H1 (cell line): ENCODE measurements around the gene CCDC106. TPM values are rescaled to one million over a fixed set of nuclear protein-coding genes. Genes with fewer than 3 reads are reported as not detected.

ENCODE experiments used
- CTCF ChIA-PET: fragments of 300-600 bp; sonication (Branson Sonifier 250); formaldehyde crosslinking; loops from one replicate; lab custom pipeline; 2021; ENCODE audit not compliant: partially characterized antibody; lab: Charles Lee
- POLR2A ChIA-PET: fragments of 300-600 bp; sonication (Branson Sonifier 250); formaldehyde crosslinking; loops from one replicate; lab custom pipeline; 2021; ENCODE audit warnings: inconsistent platforms; ENCODE audit not compliant: partially characterized antibody; lab: Charles Lee
- DNase-seq, 2 experiments: peaks; one replicate each; pipeline versions ENCODE4 v3.0.0 to v3.0.0-alpha.2; 2010 to 2022; ENCODE audit warnings: low spot score in 2 of 2, low read depth in 1 of 2, mixed read lengths in 1 of 2
- FAIRE-seq: peaks from 2 replicates; lab custom pipeline; 2011; peaks lifted over from hg19 to GRCh38; lab: Jason Lieb, UNC
- H2AFZ ChIP-seq: 2 replicates; pipeline ENCODE4 v1.8.1; 2012; ENCODE audit warnings: low read length, inconsistent platforms
- H2AK5ac ChIP-seq: 2 replicates; pipeline ENCODE4 v1.6.1; 2013; ENCODE audit warnings: low read depth, low read length
- H2BK120ac ChIP-seq: replicated peaks from 2 replicates; pipeline ENCODE3; 2013; ENCODE audit warnings: low read depth, low read length, inconsistent platforms
- H2BK12ac ChIP-seq: 2 replicates; pipeline ENCODE4 v1.6.1; 2013; ENCODE audit warnings: low read depth, low read length
- H2BK15ac ChIP-seq: 2 replicates; pipeline ENCODE4 v1.6.1; 2013; ENCODE audit warnings: low read length
- H2BK20ac ChIP-seq: 2 replicates; pipeline ENCODE4 v1.6.1; 2013; ENCODE audit warnings: low read length
- H2BK5ac ChIP-seq: 2 replicates; pipeline ENCODE4 v1.6.1; 2013; ENCODE audit warnings: low read depth, low read length
- H3K14ac ChIP-seq: 2 replicates; pipeline ENCODE4 v1.6.1; 2013; ENCODE audit warnings: inconsistent platforms; ENCODE audit not compliant: insufficient read length
- H3K18ac ChIP-seq: 2 replicates; pipeline ENCODE4 v1.6.1; 2013; ENCODE audit warnings: low read length; ENCODE audit errors: extremely low read depth
- H3K23ac ChIP-seq: 2 replicates; pipeline ENCODE4 v1.6.1; 2013; ENCODE audit warnings: inconsistent platforms; ENCODE audit not compliant: insufficient read length
- H3K23me2 ChIP-seq: 2 replicates; pipeline ENCODE4 v1.6.1; 2013; ENCODE audit warnings: low read depth, low read length
- H3K27ac ChIP-seq: 2 replicates; pipeline ENCODE4 v1.6.1; 2011; ENCODE audit warnings: low read depth, low read length, inconsistent platforms
- H3K27me3 ChIP-seq, 4 experiments: replicated peaks in 1 of 4; 1 replicate in 1 of 4; 2 replicates in 3 of 4; pipeline versions ENCODE4 v1.6.1 to v1.8.1; 2011 to 2013; ENCODE audit warnings: low read length in 3 of 4, mild to moderate bottlenecking in 3 of 4, inconsistent platforms in 2 of 4, mixed read lengths in 2 of 4, moderate library complexity in 1 of 4; ENCODE audit not compliant: control insufficient read depth in 3 of 4, insufficient read depth in 3 of 4; ENCODE audit errors: extremely low read depth in 1 of 4
- H3K36me3 ChIP-seq, 4 experiments: 2 replicates each; pipeline versions ENCODE4 v1.6.1 to v1.8.1; 2011 to 2013; ENCODE audit warnings: mild to moderate bottlenecking in 4 of 4, low read length in 3 of 4, moderate library complexity in 2 of 4, control low read depth in 1 of 4, inconsistent platforms in 1 of 4; ENCODE audit not compliant: insufficient read depth in 4 of 4, control insufficient read depth in 2 of 4
- H3K4ac ChIP-seq: replicated peaks from 2 replicates; pipeline ENCODE3; 2013; ENCODE audit warnings: low read length, low read depth, mixed read lengths, inconsistent platforms; ENCODE audit not compliant: insufficient read length
- H3K4me1 ChIP-seq, 4 experiments: replicated peaks in 1 of 4; 1 replicate in 1 of 4; 2 replicates in 3 of 4; pipeline versions ENCODE4 v1.6.1 to v1.8.1; 2011 to 2013; ENCODE audit warnings: low read length in 3 of 4, inconsistent platforms in 2 of 4, mixed read lengths in 1 of 4; ENCODE audit not compliant: insufficient read depth in 4 of 4, control insufficient read depth in 3 of 4
- H3K4me2 ChIP-seq, 2 experiments: 2 replicates each; pipeline versions ENCODE4 v1.6.1 to v1.8.1; 2011 to 2013; ENCODE audit warnings: low read depth in 2 of 2, low read length in 2 of 2, control low read depth in 1 of 2, inconsistent platforms in 1 of 2, mild to moderate bottlenecking in 1 of 2; ENCODE audit not compliant: insufficient read depth in 1 of 2
- H3K4me3 ChIP-seq, 4 experiments: fragments of 200-600, 300-600 bp in 1 of 4; sonication (generic), shearing (Covaris generic), sonication (Bioruptor Twin) in 1 of 4; 2 replicates each; pipeline versions ENCODE4 v1.5.1 to v1.8.1; 2011 to 2016; ENCODE audit warnings: low read length in 4 of 4, low read depth in 3 of 4, control low read depth in 2 of 4, inconsistent platforms in 2 of 4, mild to moderate bottlenecking in 2 of 4, mixed read lengths in 1 of 4, moderate library complexity in 1 of 4; ENCODE audit not compliant: insufficient read depth in 2 of 4; ENCODE audit errors: extremely low read depth in 1 of 4
- H3K56ac ChIP-seq: replicated peaks from 2 replicates; pipeline ENCODE3; 2013; ENCODE audit warnings: low read depth, mild to moderate bottlenecking, mixed read lengths, low read length, inconsistent platforms; ENCODE audit not compliant: insufficient read length
- H3K79me1 ChIP-seq: 2 replicates; pipeline ENCODE4 v1.6.1; 2013; ENCODE audit warnings: low read depth, low read length, control low read depth
- H3K79me2 ChIP-seq, 2 experiments: 2 replicates each; pipeline versions ENCODE4 v1.6.1 to v1.8.1; 2012 to 2013; ENCODE audit warnings: low read length in 2 of 2, mild to moderate bottlenecking in 2 of 2, inconsistent platforms in 1 of 2; ENCODE audit not compliant: insufficient read depth in 2 of 2, control insufficient read depth in 1 of 2
- H3K9ac ChIP-seq, 4 experiments: replicated peaks in 1 of 4; 1 replicate in 1 of 4; 2 replicates in 3 of 4; pipeline versions ENCODE4 v1.6.1 to v1.8.1; 2011 to 2013; ENCODE audit warnings: low read depth in 3 of 4, low read length in 3 of 4, control low read depth in 2 of 4, mild to moderate bottlenecking in 2 of 4, moderate library complexity in 2 of 4, inconsistent platforms in 1 of 4; ENCODE audit errors: extremely low read depth in 1 of 4
- H3K9me3 ChIP-seq, 2 experiments: 2 replicates each; pipeline versions ENCODE4 v1.6.1 to v1.8.1; 2012 to 2013; ENCODE audit warnings: mild to moderate bottlenecking in 2 of 2, moderate library complexity in 2 of 2, control low read depth in 1 of 2, inconsistent platforms in 1 of 2, low read depth in 1 of 2, low read length in 1 of 2, mixed read lengths in 1 of 2; ENCODE audit not compliant: insufficient read depth in 2 of 2
- H4K20me1 ChIP-seq, 2 experiments: replicated peaks in 1 of 2; 2 replicates each; pipeline versions ENCODE3 to v1.8.1; 2011 to 2013; ENCODE audit warnings: inconsistent platforms in 2 of 2, low read length in 2 of 2, mild to moderate bottlenecking in 1 of 2; ENCODE audit not compliant: insufficient read depth in 2 of 2, control insufficient read depth in 1 of 2
- H4K5ac ChIP-seq: 2 replicates; pipeline ENCODE4 v1.6.1; 2013; ENCODE audit warnings: low read length, low read depth, mixed read lengths, inconsistent platforms; ENCODE audit not compliant: insufficient read length
- H4K8ac ChIP-seq: 2 replicates; pipeline ENCODE4 v1.8.0; 2013; ENCODE audit warnings: mild to moderate bottlenecking, moderate library complexity, low read length, inconsistent platforms; ENCODE audit not compliant: insufficient read depth; ENCODE audit errors: extremely low read depth
- H4K91ac ChIP-seq: replicated peaks from 2 replicates; pipeline ENCODE3; 2013; ENCODE audit warnings: low read length, mixed read lengths, inconsistent platforms; ENCODE audit not compliant: insufficient read length
- BRCA1 ChIP-seq: IDR thresholded peaks from 2 replicates; pipeline ENCODE4 v1.6.1; 2012; ENCODE audit warnings: low read depth, low read length, improper control_type of control experiment
- CBX5 ChIP-seq: fragments of 300-800, 300-1000 bp; sonication (generic); IDR thresholded peaks from 2 replicates; pipeline ENCODE4 v1.7.1; 2016; ENCODE audit warnings: antibody characterized with exemption, low read length, low read depth
- CHD2 ChIP-seq: IDR thresholded peaks from 2 replicates; pipeline ENCODE4 v1.6.1; 2012; ENCODE audit warnings: low read length, improper control_type of control experiment
- EZH2 ChIP-seq: fragments of 200-600 bp; sonication (generic); IDR thresholded peaks from 2 replicates; pipeline ENCODE4 v1.7.1; 2012; ENCODE audit warnings: low read depth, mild to moderate bottlenecking, moderate library complexity, low read length, inconsistent platforms; ENCODE audit not compliant: severe bottlenecking
- KDM1A ChIP-seq: fragments of 200-600, 300-600 bp; sonication (generic); IDR thresholded peaks from 2 replicates; pipeline ENCODE4 v1.7.1; 2016; ENCODE audit warnings: mild to moderate bottlenecking, low read length, borderline replicate concordance
- KDM4A ChIP-seq: IDR thresholded peaks from one replicate; pipeline ENCODE4 v1.7.1; 2012; ENCODE audit warnings: low read depth, mild to moderate bottlenecking, moderate library complexity, low read length, inconsistent platforms; ENCODE audit not compliant: severe bottlenecking
- SUZ12 ChIP-seq: fragments of 200-600 bp; sonication (generic); IDR thresholded peaks from 2 replicates; pipeline ENCODE4 v1.6.1; 2012; ENCODE audit warnings: mild to moderate bottlenecking, inconsistent platforms, low read length, moderate library complexity, mixed read lengths
- WGBS, 2 experiments: shearing (Covaris generic) in 1 of 2; methylation state at CpG; one replicate each; pipeline versions ENCODE4 v1.1.6 to v1.1.7; 2013 to 2015; ENCODE audit warnings: low lambda C conversion rate in 2 of 2, mixed read lengths in 2 of 2, inconsistent platforms in 1 of 2, low coverage in 1 of 2, missing lambda C conversion rate in 1 of 2; ENCODE audit not compliant: insufficient replicate concordance in 2 of 2, insufficient coverage in 1 of 2, insufficient read length in 1 of 2; ENCODE audit errors: extremely low coverage in 1 of 2, missing lambda C conversion rate in 1 of 2; 5-methylcytosine and 5-hydroxymethylcytosine counted together
- polyA plus RNA-seq, 7 experiments: library from polyadenylated mRNA; depleted of rRNA in 3 of 7; stranded (reverse) in 5 of 7; unstranded in 2 of 7; fragments of >200 nt in 5 of 7; fragments of 200-250 nt in 2 of 7; gene quantifications; 1 replicate in 5 of 7; 2 replicates in 1 of 7; 4 replicates in 1 of 7; pipeline versions ENCODE4 v1.2.1 to v1.2.3, GENCODE V29; 2011 to 2013; ENCODE audit warnings: missing spikeins in 2 of 7, mixed read lengths in 2 of 7
- total RNA-seq: library from RNA; stranded (reverse); fragmentation: NEBNext Ultra II Directional; extraction: Animal tissue kit (Norgen Biotek cat#: 25700); gene quantifications from 2 replicates; pipeline ENCODE4 v1.2.1, GENCODE V29; 2021

The CCDC106 gene
- total and polyA plus RNA-seq, 2 of the 8 experiments (the other 6 are each of a cell fraction or from before 2014, with no cell fraction given): 12.0 to 20.1 TPM

GRCh38 chr19:55660991-55661390, 13.0 kb downstream of the CCDC106 start:
- FAIRE-seq: no peak
- Histone ChIP-seq H4K8ac (no peak overlapping the region), H3K79me2 (peaks cover 43 to 85% of the 10 kb centered on the region in 2 experiments), H3K9me3 (no peaks in the 10 kb centered on the region), H2BK15ac (no peak overlapping the region), H3K4ac (no peak overlapping the region), H3K23me2 (peaks cover 8% of the 10 kb centered on the region), H3K4me2 (no peak overlapping the region), H3K27me3 (no peaks in the 10 kb centered on the region), H4K5ac (no peak overlapping the region), H2BK120ac (no peak overlapping the region), H2BK12ac (no peak overlapping the region), H2AK5ac (no peak overlapping the region), H4K20me1 (peaks cover 37 to 45% of the 10 kb centered on the region in 2 experiments), H3K18ac (no peak overlapping the region), H3K56ac (no peak overlapping the region), H2AFZ (no peak overlapping the region), H3K9ac (no peak overlapping the region), H3K79me1 (peaks cover 10% of the 10 kb centered on the region; the same call in 1 of the 2 replicates), H3K4me1 (peaks cover 3 to 16% (median 10%) of the 10 kb centered on the region in 4 experiments; a peak in 6 of 7 replicates), H3K36me3 (peaks cover 29 to 55% (median 44%) of the 10 kb centered on the region in 4 experiments), H3K27ac (no peak overlapping the region), H3K14ac (no peak overlapping the region), H3K4me3 (no peak overlapping the region), H4K91ac (no peak overlapping the region), H3K23ac (no peak overlapping the region), H2BK20ac (no peak overlapping the region), H2BK5ac (no peak overlapping the region)
- POLR2A ChIA-PET: interaction anchor here (5.8 kb wide), 1 partner anchor 8 kb away, joined by 75 read pairs; no protein-coding TSS in a partner anchor
- TF ChIP-seq EZH2 (no peak), CBX5 (no peak), KDM4A (no peak), CHD2 (no peak), BRCA1 (no peak), KDM1A (no peak), SUZ12 (no peak)
- CTCF ChIA-PET: interaction anchor here (1.9 kb wide), 1 partner anchor 10 kb away, joined by 9 read pairs; no protein-coding TSS in a partner anchor
- WGBS, 2 experiments: 97% methylated on average over 8 of the region's 16 CpGs; no CpG with 5 or more reads in 1 of the 2 experiments
- no peak for DNase-seq
